ENCODE measurements around the gene KRTAP4-11.
"Not testable (repeated sequence)": the region's sequence is repeated elsewhere in the genome, so short reads cannot be mapped to it uniquely, and the experiment has no call there.

The KRTAP4-11 gene

GRCh38 chr17:41083427-41083826, 34.7 kb downstream of the KRTAP4-11 start:
- DNase-seq = not testable (repeated sequence)

- DNase-seq = no peak
These were observed 35.5 kb downstream of the KRTAP4-11 start for GRCh38 chr17:41082626-41083025.

GRCh38 chr17:41076788-41077187, 41.4 kb downstream of the KRTAP4-11 start:
- DNase-seq = no peak

GRCh38 chr17:41073676-41074075, 44.5 kb downstream of the KRTAP4-11 start:
- no peak for DNase-seq

GRCh38 chr17:41071606-41072360, 46.4 kb downstream of the KRTAP4-11 start:
- DNase-seq = no peak

GRCh38 chr17:41069031-41069430, 49.1 kb downstream of the KRTAP4-11 start:
- no peak for DNase-seq

- DNase-seq = no peak
These were observed 50.9 kb downstream of the KRTAP4-11 start for GRCh38 chr17:41067281-41067680.

Data from CD4-positive, alpha-beta T cell treated with Interleukin-4 for 4 hours (primary cell).